ENCODE data around the gene ZBTB22.
"Not testable (repeated sequence)": the region's sequence is repeated elsewhere in the genome, so short reads cannot be mapped to it uniquely, and the experiment has no call there.

Gene ZBTB22, protein sequence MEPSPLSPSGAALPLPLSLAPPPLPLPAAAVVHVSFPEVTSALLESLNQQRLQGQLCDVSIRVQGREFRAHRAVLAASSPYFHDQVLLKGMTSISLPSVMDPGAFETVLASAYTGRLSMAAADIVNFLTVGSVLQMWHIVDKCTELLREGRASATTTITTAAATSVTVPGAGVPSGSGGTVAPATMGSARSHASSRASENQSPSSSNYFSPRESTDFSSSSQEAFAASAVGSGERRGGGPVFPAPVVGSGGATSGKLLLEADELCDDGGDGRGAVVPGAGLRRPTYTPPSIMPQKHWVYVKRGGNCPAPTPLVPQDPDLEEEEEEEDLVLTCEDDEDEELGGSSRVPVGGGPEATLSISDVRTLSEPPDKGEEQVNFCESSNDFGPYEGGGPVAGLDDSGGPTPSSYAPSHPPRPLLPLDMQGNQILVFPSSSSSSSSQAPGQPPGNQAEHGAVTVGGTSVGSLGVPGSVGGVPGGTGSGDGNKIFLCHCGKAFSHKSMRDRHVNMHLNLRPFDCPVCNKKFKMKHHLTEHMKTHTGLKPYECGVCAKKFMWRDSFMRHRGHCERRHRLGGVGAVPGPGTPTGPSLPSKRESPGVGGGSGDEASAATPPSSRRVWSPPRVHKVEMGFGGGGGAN

GRCh38 chr6:33317669-33318425, at the start of gene ZBTB22:
TSS of gene ZBTB22 (minus strand) at chr6:33317744. CDS start at chr6:33316916, 828 bp downstream.
- Mint-ChIP-seq H3K27ac (peak within 1 kb of the TSS; percentile 99), H3K36me3 (peaks cover 62 to 87% of the 10 kb centered on the region in 2 donors), H3K4me1 (peaks cover 63 to 81% of the 10 kb centered on the region in 2 donors), H3K27me3 (no peaks in the 10 kb centered on the region), H3K9me3 (no peaks in the 10 kb centered on the region), H3K4me3 (peak within 1 kb of the TSS; percentile 97 to 98)
- ATAC-seq (replicated peaks) (peak; percentile 58 to 64), DNase-seq (peak; percentile 92)

GRCh38 chr6:33367009-33367714, 49.6 kb upstream of the ZBTB22 start:
- Mint-ChIP-seq H3K4me3 (no peak overlapping the region), H3K9me3 (no peaks in the 10 kb centered on the region), H3K27me3 (no peaks in the 10 kb centered on the region), H3K4me1 (no peaks in the 10 kb centered on the region), H3K27ac (no peak overlapping the region), H3K36me3 (no peaks in the 10 kb centered on the region)
- DNase-seq = no peak
- ATAC-seq (replicated peaks) = no peak

DNA sequence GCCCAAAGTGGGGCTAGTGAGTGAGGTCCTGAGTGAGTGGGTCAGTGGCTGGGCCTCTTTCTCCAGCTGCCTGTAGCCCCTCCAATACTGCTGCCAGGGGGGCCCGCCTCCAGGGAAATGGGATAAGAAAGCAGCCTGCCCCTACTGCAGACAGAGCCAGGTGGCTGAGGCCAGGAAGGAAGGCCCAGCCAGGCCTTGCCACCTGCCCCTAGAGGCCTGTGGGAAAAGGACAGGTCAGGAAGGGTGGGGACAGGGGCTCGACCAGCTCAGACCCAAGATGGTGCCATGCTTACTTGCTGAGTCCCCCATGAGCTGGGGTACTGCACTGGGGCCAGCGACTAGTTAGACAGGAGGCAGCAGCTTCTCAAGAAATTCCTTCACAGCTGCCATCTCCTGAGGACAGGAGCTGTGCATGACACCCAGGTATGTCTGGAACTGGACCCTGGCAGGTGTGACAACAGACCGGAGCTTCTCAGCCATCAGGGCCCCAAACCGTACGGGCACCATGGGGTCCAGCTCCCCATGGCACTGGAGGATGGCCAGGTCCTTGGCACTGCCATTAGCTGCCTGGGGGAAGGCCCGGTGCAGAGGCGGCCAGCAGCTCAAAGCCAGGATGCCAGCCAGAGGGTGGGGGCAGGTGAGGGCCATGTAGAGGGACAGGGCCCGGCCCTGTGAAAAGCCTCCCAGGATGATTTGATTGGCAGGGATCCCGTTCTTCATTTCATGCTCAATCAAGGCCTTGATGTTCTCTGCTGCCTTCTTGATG, 47.8 kb upstream of the ZBTB22 start:
- not testable (repeated sequence) for H3K9me3 Mint-ChIP-seq

GRCh38 chr6:33364475-33365205, 47.1 kb upstream of the ZBTB22 start:
- not testable (repeated sequence) for ATAC-seq (replicated peaks); DNase-seq; H3K27ac Mint-ChIP-seq

More for the DNA sequence above, 47.8 kb upstream of the ZBTB22 start:
- H3K36me3 Mint-ChIP-seq; H3K4me1 Mint-ChIP-seq; DNase-seq; H3K27ac Mint-ChIP-seq; ATAC-seq (replicated peaks); H3K4me3 Mint-ChIP-seq; H3K27me3 Mint-ChIP-seq: not testable (repeated sequence)

GRCh38 chr6:33363486-33363885, 45.9 kb upstream of the ZBTB22 start:
- H3K36me3 Mint-ChIP-seq; DNase-seq; H3K27ac Mint-ChIP-seq; H3K4me1 Mint-ChIP-seq; H3K27me3 Mint-ChIP-seq; H3K9me3 Mint-ChIP-seq; ATAC-seq (replicated peaks); H3K4me3 Mint-ChIP-seq: not testable (repeated sequence)

More at GRCh38 chr6:33364475-33365205, 47.1 kb upstream of the ZBTB22 start:
- not testable (repeated sequence) for H3K27me3 Mint-ChIP-seq, H3K9me3 Mint-ChIP-seq, H3K4me1 Mint-ChIP-seq, H3K4me3 Mint-ChIP-seq, H3K36me3 Mint-ChIP-seq

GRCh38 chr6:33359331-33359730, 41.8 kb upstream of the ZBTB22 start:
- no peak for DNase-seq
- H3K4me1 Mint-ChIP-seq = no peaks in the 10 kb centered on the region
- no peak for ATAC-seq (replicated peaks)
- no peaks in the 10 kb centered on the region for H3K9me3 Mint-ChIP-seq
- no peaks in the 10 kb centered on the region for H3K36me3 Mint-ChIP-seq
- no peak overlapping the region for H3K27ac Mint-ChIP-seq
- H3K27me3 Mint-ChIP-seq = peaks cover 4 to 9% of the 10 kb centered on the region in 2 donors
- no peak overlapping the region for H3K4me3 Mint-ChIP-seq

- not testable (repeated sequence) for DNase-seq; H3K4me1 Mint-ChIP-seq; H3K36me3 Mint-ChIP-seq; H3K4me3 Mint-ChIP-seq; H3K27ac Mint-ChIP-seq; H3K9me3 Mint-ChIP-seq; H3K27me3 Mint-ChIP-seq; ATAC-seq (replicated peaks)
Measured at GRCh38 chr6:33357160-33357871, 39.8 kb upstream of the ZBTB22 start.

- DNase-seq = no peak
- Mint-ChIP-seq H3K4me1 (peaks cover 6 to 8% of the 10 kb centered on the region in 2 donors), H3K4me3 (no peak overlapping the region), H3K27me3 (peaks cover 4 to 9% of the 10 kb centered on the region in 2 donors), H3K27ac (no peak overlapping the region), H3K9me3 (no peaks in the 10 kb centered on the region), H3K36me3 (no peaks in the 10 kb centered on the region)
- no peak for ATAC-seq (replicated peaks)
Measured at GRCh38 chr6:33356295-33356694, 38.8 kb upstream of the ZBTB22 start.

DNA sequence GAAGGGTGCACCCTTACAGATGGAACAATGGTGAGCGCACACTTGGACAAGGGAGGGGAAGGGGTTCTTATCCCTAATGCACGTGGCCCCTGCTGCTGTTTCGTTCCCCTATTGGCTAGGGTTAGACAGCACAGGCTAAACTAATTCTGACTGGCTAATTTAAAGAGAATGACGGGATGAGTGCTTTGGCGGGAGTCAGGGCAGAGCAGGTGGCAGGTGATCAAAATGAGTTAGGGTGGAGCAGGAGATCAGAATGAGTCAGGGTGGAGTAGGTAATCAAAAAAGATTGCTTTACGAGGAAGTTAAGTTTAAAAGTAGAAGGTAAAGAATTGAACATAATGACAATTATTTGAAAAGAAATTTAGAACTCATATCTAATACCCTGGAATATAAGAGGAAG, 38.3 kb upstream of the ZBTB22 start:
- ATAC-seq (replicated peaks); H3K36me3 Mint-ChIP-seq; H3K4me3 Mint-ChIP-seq; H3K4me1 Mint-ChIP-seq; DNase-seq; H3K27me3 Mint-ChIP-seq; H3K9me3 Mint-ChIP-seq; H3K27ac Mint-ChIP-seq: not testable (repeated sequence)

GRCh38 chr6:33347816-33348215, 30.3 kb upstream of the ZBTB22 start:
- H3K27me3 Mint-ChIP-seq = no peaks in the 10 kb centered on the region
- H3K4me1 Mint-ChIP-seq = peaks cover 25 to 26% of the 10 kb centered on the region in 2 donors
- ATAC-seq (replicated peaks) (no peak), DNase-seq (no peak)
- H3K36me3 Mint-ChIP-seq = no peaks in the 10 kb centered on the region
- H3K4me3 Mint-ChIP-seq = no peak overlapping the region
- no peaks in the 10 kb centered on the region for H3K9me3 Mint-ChIP-seq
- no peak overlapping the region for H3K27ac Mint-ChIP-seq

DNA sequence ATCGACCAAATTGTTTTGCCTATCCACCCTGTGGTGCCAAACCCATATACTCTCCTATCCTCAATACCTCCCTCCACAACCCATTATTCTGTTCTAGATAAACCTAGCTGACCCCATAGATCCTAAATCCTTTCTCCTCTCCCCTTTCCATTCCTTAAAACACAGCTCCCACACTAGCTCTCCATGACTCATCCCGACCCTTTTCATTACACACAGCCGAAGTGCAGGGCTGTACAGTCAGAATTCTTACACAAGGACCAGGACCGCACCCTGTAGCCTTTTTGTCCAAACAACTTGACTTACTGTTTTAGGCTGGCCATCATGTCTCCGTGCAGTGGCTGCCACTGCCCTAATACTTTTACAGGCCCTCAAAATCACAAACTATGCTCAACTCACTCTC, 29.4 kb upstream of the ZBTB22 start:
- ATAC-seq (replicated peaks); H3K9me3 Mint-ChIP-seq; H3K36me3 Mint-ChIP-seq; H3K27me3 Mint-ChIP-seq; DNase-seq; H3K4me3 Mint-ChIP-seq; H3K27ac Mint-ChIP-seq: not testable (repeated sequence)
- H3K4me1 Mint-ChIP-seq = peaks cover 22 to 24% of the 10 kb centered on the region in 2 donors

Data from stimulated activated naive B cell treated with anti-CD40 and anti-IgM and Interleukin-4, amounts not matched to agents 10 μg/mL and 1 μg/mL and 100 μg/mL, for 72 hours (primary cell).